Panc1 (cell line): ENCODE measurements around the gene SLC38A10. TPM values are rescaled to one million over a fixed set of nuclear protein-coding genes. Genes with fewer than 3 reads are reported as not detected.

Experiments
- ATAC-seq: fragments of 200-7000 bp; cut with Tn5 transposase; 2 replicates; pipeline ENCODE4 v1.9.1; 2020; ENCODE audit warnings: mild to moderate bottlenecking, moderate library complexity
- BruUV-seq: library from RNA; stranded (reverse); fragments of 400-500 nt; replicated peaks from 2 replicates; lab custom pipeline; 2021; lab: Mats Ljungman, UMichigan
- CTCF ChIA-PET: fragments of 300-600 bp; sonication (Branson Sonifier 250); formaldehyde crosslinking; loops from one replicate; lab custom pipeline; 2022; ENCODE audit warnings: antibody characterized with exemption; lab: Charles Lee
- POLR2A ChIA-PET: fragments of 300-600 bp; sonication (Branson Sonifier 250); formaldehyde crosslinking; loops from one replicate; lab custom pipeline; 2022; ENCODE audit warnings: antibody characterized with exemption; lab: Charles Lee
- DNase-seq: peaks from one replicate; pipeline ENCODE4 v3.0.0-alpha.2; 2010; ENCODE audit warnings: low read depth, low spot score
- H3K27ac ChIP-seq: 2 replicates; pipeline ENCODE4 v1.5.1; 2011; ENCODE audit warnings: mild to moderate bottlenecking, low read length, inconsistent platforms
- H3K27me3 ChIP-seq: fragments of 200-500 bp; sonication (Bioruptor generic); 2 replicates; pipeline ENCODE4 v1.6.0; 2014; ENCODE audit warnings: low read length, inconsistent platforms; ENCODE audit not compliant: control insufficient read depth, insufficient read depth
- H3K36me3 ChIP-seq: fragments of 200-500 bp; sonication (Bioruptor generic); 2 replicates; pipeline ENCODE4 v1.5.1; 2014; ENCODE audit warnings: inconsistent platforms, mild to moderate bottlenecking, low read length, moderate library complexity; ENCODE audit not compliant: control insufficient read depth, insufficient read depth
- H3K4me1 ChIP-seq: 2 replicates; pipeline ENCODE4 v1.5.1; 2011; ENCODE audit warnings: inconsistent platforms, mild to moderate bottlenecking, low read length, moderate library complexity; ENCODE audit not compliant: control insufficient read depth, insufficient read depth
- H3K4me3 ChIP-seq, 2 experiments: 2 replicates each; pipeline ENCODE4 v1.5.1; 2011 to 2012; ENCODE audit warnings: low read depth in 2 of 2, low read length in 2 of 2, mild to moderate bottlenecking in 2 of 2, inconsistent platforms in 1 of 2, moderate library complexity in 1 of 2
- H3K9me3 ChIP-seq: fragments of 200-500 bp; sonication (Bioruptor generic); 2 replicates; pipeline ENCODE4 v1.5.1; 2014; ENCODE audit warnings: low read depth, mild to moderate bottlenecking, inconsistent platforms, low read length, moderate library complexity; ENCODE audit not compliant: control insufficient read depth, insufficient read depth
- POLR2AphosphoS5 ChIP-seq: IDR thresholded peaks from 2 replicates; pipeline ENCODE4 v1.6.1; 2012; ENCODE audit warnings: mild to moderate bottlenecking, low read depth, low read length, moderate library complexity
- SIN3A ChIP-seq: IDR thresholded peaks from 2 replicates; pipeline ENCODE4 v1.6.1; 2012; ENCODE audit warnings: low read depth, mild to moderate bottlenecking, low read length, moderate library complexity, borderline replicate concordance; ENCODE audit not compliant: insufficient read depth
- TCF7L2 ChIP-seq: IDR thresholded peaks from 2 replicates; pipeline ENCODE4 v1.6.1; 2011; ENCODE audit warnings: mild to moderate bottlenecking, low read depth, low read length, inconsistent platforms
- in situ Hi-C: cut with HindIII; loops from 2 replicates; pipeline ENCODE4 v1.10.0; 2016; ENCODE audit warnings: low sequenced_read_pairs, low pct_unique_long_range_greater_than_20kb
- intact Hi-C: fragments of 100-400 bp; cut with micrococcal nuclease; formaldehyde crosslinking; loops from one replicate; pipeline ENCODE4 v1.10.0; 2022; ENCODE audit not compliant: unreplicated experiment
- total RNA-seq: library from RNA; stranded (reverse); gene quantifications from one replicate; pipeline ENCODE4 v1.2.1, GENCODE V29; 2021; ENCODE audit not compliant: unreplicated experiment
- TF ChIP-seq, protein P1 (sequence below), 2 experiments: IDR thresholded peaks; 2 replicates each; pipeline ENCODE4 v1.6.1; 2011 to 2012; ENCODE audit warnings: low read depth in 2 of 2, control low read depth in 1 of 2, low read length in 1 of 2, mild to moderate bottlenecking in 1 of 2, moderate library complexity in 1 of 2; ENCODE audit not compliant: insufficient read depth in 1 of 2
- TF ChIP-seq, protein P2 (sequence below): fragments of 450-650 bp; IDR thresholded peaks from 2 replicates; pipeline ENCODE4 v1.5.1; 2017; ENCODE audit warnings: mild to moderate bottlenecking

The SLC38A10 gene
- total RNA-seq, 1 experiment from 2014 or later = 188 TPM

DNA sequence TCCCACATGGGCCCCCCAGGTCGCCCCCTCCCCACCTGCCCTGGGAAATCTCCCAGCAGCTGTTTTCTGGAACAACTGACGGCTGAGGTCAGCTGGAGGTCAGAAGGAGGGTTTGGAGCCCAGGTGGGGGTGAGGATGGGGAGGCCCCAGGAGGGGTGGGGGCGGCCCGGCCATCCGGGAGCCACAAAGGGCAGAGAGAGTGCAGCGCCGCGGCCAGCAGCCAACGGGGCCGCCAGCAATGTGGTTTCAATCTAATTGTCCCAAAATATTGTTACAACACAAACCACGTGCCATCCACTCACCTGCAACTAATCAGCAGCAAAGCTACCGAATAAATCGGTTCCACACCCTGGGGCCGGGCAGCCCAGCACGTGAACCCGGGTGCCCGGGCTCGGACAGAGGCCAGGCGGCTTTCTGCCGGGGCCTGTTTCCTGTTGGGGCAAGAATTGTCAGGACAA is 28.3 kb upstream of the SLC38A10 start:
- DNase-seq (no peak), ATAC-seq (no peak)
- Histone ChIP-seq H3K4me3 (no peak overlapping the region), H3K27ac (no peak overlapping the region), H3K9me3 (no peaks in the 10 kb centered on the region), H3K27me3 (no peaks in the 10 kb centered on the region), H3K36me3 (no peaks in the 10 kb centered on the region), H3K4me1 (peaks cover 7% of the 10 kb centered on the region)
- intact Hi-C loops (no loop called here), in situ Hi-C loops (no loop called here)
- no peak for TF ChIP-seq SIN3A
- no peak for TF ChIP-seq POLR2AphosphoS5
- TF ChIP-seq, protein P1, sequence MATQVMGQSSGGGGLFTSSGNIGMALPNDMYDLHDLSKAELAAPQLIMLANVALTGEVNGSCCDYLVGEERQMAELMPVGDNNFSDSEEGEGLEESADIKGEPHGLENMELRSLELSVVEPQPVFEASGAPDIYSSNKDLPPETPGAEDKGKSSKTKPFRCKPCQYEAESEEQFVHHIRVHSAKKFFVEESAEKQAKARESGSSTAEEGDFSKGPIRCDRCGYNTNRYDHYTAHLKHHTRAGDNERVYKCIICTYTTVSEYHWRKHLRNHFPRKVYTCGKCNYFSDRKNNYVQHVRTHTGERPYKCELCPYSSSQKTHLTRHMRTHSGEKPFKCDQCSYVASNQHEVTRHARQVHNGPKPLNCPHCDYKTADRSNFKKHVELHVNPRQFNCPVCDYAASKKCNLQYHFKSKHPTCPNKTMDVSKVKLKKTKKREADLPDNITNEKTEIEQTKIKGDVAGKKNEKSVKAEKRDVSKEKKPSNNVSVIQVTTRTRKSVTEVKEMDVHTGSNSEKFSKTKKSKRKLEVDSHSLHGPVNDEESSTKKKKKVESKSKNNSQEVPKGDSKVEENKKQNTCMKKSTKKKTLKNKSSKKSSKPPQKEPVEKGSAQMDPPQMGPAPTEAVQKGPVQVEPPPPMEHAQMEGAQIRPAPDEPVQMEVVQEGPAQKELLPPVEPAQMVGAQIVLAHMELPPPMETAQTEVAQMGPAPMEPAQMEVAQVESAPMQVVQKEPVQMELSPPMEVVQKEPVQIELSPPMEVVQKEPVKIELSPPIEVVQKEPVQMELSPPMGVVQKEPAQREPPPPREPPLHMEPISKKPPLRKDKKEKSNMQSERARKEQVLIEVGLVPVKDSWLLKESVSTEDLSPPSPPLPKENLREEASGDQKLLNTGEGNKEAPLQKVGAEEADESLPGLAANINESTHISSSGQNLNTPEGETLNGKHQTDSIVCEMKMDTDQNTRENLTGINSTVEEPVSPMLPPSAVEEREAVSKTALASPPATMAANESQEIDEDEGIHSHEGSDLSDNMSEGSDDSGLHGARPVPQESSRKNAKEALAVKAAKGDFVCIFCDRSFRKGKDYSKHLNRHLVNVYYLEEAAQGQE (IDR thresholded peaks at IDR 0.05; ENCODE audit: insufficient read depth in 1 of 2, low read depth in 2 of 2, low read length in 1 of 2) = no peak
- TF ChIP-seq TCF7L2 = no peak
- TF ChIP-seq, protein P2, sequence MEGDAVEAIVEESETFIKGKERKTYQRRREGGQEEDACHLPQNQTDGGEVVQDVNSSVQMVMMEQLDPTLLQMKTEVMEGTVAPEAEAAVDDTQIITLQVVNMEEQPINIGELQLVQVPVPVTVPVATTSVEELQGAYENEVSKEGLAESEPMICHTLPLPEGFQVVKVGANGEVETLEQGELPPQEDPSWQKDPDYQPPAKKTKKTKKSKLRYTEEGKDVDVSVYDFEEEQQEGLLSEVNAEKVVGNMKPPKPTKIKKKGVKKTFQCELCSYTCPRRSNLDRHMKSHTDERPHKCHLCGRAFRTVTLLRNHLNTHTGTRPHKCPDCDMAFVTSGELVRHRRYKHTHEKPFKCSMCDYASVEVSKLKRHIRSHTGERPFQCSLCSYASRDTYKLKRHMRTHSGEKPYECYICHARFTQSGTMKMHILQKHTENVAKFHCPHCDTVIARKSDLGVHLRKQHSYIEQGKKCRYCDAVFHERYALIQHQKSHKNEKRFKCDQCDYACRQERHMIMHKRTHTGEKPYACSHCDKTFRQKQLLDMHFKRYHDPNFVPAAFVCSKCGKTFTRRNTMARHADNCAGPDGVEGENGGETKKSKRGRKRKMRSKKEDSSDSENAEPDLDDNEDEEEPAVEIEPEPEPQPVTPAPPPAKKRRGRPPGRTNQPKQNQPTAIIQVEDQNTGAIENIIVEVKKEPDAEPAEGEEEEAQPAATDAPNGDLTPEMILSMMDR = no peak
- ChIA-PET CTCF (interaction anchor here (0.8 to 1.1 kb wide), 2 partner anchors 11 to 49 kb away, joined by 3 to 4 read pairs; no protein-coding TSS in a partner anchor), POLR2A (interaction anchor here (0.6 kb wide), 1 partner anchor 88 kb away, joined by 4 read pairs; no protein-coding TSS in a partner anchor)
- no TSS peak for BruUV-seq

DNA sequence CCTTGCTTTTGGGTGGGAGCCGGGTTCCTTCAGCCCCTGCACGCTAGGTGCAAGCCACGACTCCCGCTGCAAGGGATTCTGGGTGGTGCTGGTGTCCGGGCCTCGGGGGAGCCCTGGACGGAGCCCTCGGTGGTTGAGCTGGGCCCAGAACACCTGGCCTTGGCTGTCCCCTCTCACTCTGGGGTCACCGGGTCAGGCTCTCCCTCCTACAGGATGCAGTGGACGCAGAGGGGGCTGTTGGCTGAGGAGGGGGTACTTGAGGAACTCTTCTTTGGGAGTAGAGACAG is 27.9 kb upstream of the SLC38A10 start:
- no peak overlapping the region for H3K4me3 ChIP-seq
- no peak overlapping the region for H3K27ac ChIP-seq
- CTCF ChIA-PET = interaction anchor here (0.8 to 1.1 kb wide), 2 partner anchors 11 to 49 kb away, joined by 3 to 4 read pairs; no protein-coding TSS in a partner anchor
- no peaks in the 10 kb centered on the region for H3K27me3 ChIP-seq
- BruUV-seq = no TSS peak
- H3K4me1 ChIP-seq = peaks cover 4% of the 10 kb centered on the region; the same call in 1 of the 2 replicates
- no peak for TF ChIP-seq SIN3A
- TF ChIP-seq, protein P1 (IDR thresholded peaks at IDR 0.05; ENCODE audit: insufficient read depth in 1 of 2, low read depth in 2 of 2, low read length in 1 of 2) = no peak
- no peak for TF ChIP-seq TCF7L2
- TF ChIP-seq, protein P2 = peak; percentile 49; the same call in 1 of the 2 replicates
- TF ChIP-seq POLR2AphosphoS5 = no peak
- in situ Hi-C loops (no loop called here), intact Hi-C loops (no loop called here)
- no peaks in the 10 kb centered on the region for H3K36me3 ChIP-seq
- POLR2A ChIA-PET = interaction anchor here (0.6 kb wide), 1 partner anchor 87 kb away, joined by 4 read pairs; no protein-coding TSS in a partner anchor
- ATAC-seq (no peak), DNase-seq (no peak)
- no peaks in the 10 kb centered on the region for H3K9me3 ChIP-seq
